ENCODE data around the gene ZNF365. TPM values are rescaled to one million over a fixed set of nuclear protein-coding genes. Genes with fewer than 3 reads are reported as not detected.

The ZNF365 gene
- total and polyA plus RNA-seq, 2 of the 8 experiments (the other 6 are each of a cell fraction or from before 2014, with no cell fraction given): 0.41 to 0.43 TPM

- TF ChIP-seq CTBP2 (IDR thresholded peaks at IDR 0.05; ENCODE audit: borderline replicate concordance, insufficient read depth, insufficient read length, low read length) (no peak), YY1 (IDR thresholded peaks at IDR 0.05; ENCODE audit: low read depth, low read length) (no peak), POLR2A (IDR thresholded peaks at IDR 0.05; ENCODE audit: control extremely low read depth in 1 of 2, low read depth in 2 of 2, low read length in 2 of 2) (no peak), BCL11A (IDR thresholded peaks at IDR 0.05; ENCODE audit: low read depth in 2 of 2, low read length in 2 of 2) (no peak), HDAC2 (IDR thresholded peaks at IDR 0.05; ENCODE audit: borderline replicate concordance in 1 of 2, low read depth in 2 of 2, low read length in 2 of 2) (no peak), POU5F1 (IDR thresholded peaks at IDR 0.05; ENCODE audit: low read depth, low read length) (no peak), POLR2AphosphoS5 (IDR thresholded peaks at IDR 0.05; ENCODE audit: low read depth, low read length) (no peak), TEAD4 (IDR thresholded peaks at IDR 0.05; ENCODE audit: low read depth, low read length) (no peak)
These were observed 59.7 kb downstream of the ZNF365 start (continued) for GRCh38 chr10:62433901-62434300.

Data from H1 (cell line).